Measurements from ENCODE around the gene NKD1. TPM values are rescaled to one million over a fixed set of nuclear protein-coding genes. Genes with fewer than 3 reads are reported as not detected.
A peak's percentile ranks its signal among the peaks of the same experiment; 100 is the strongest.
"Not testable (repeated sequence)": the region's sequence is repeated elsewhere in the genome, so short reads cannot be mapped to it uniquely, and the experiment has no call there.

Gene NKD1
- polyA plus RNA-seq, 3 donors = 0.01 TPM; not detected in 2

- WGBS (ENCODE audit: insufficient coverage) = no CpG with 5 or more reads among the region's 3 CpGs
Measured at GRCh38 chr16:50576403-50577113, 28.4 kb downstream of the NKD1 start.

GRCh38 chr16:50578137-50578536 lies 29.9 kb downstream of the NKD1 start:
- H3K4me2 ChIP-seq (replicated peaks; ENCODE audit: extremely low read depth, low read length, poor library complexity, severe bottlenecking) = no peak overlapping the region
- TF ChIP-seq CTCF (IDR thresholded peaks at IDR 0.05) = no peak
- no peaks in the 10 kb centered on the region for H3K79me2 ChIP-seq (ENCODE audit: insufficient read depth, low read length)
- H3K9me3 ChIP-seq (replicated peaks in 1 of 2; ENCODE audit: control insufficient read depth in 1 of 2, insufficient read depth in 1 of 2, low read length in 2 of 2) = no peaks in the 10 kb centered on the region
- Mint-ChIP-seq H3K36me3 (no peaks in the 10 kb centered on the region), H3K4me3 (no peak overlapping the region), H3K27ac (no peak overlapping the region), H3K27me3 (ENCODE audit: low read depth in 3 of 3) (no peaks in the 10 kb centered on the region), H3K9me3 (peaks cover 0 to 6% (median 2%) of the 10 kb centered on the region in 7 donors), H3K4me1 (peaks cover 2% of the 10 kb centered on the region)
- peak in 1 of 3 donors; percentile 9 for DNase-seq
- intact Hi-C loops (cut with micrococcal nuclease) = no loop called here
- H3K27me3 ChIP-seq (ENCODE audit: control insufficient read depth in 2 of 2, insufficient read depth in 2 of 2, low read length in 2 of 2) = no peaks in the 10 kb centered on the region
- H3K4me1 ChIP-seq (ENCODE audit: control insufficient read depth in 1 of 2, insufficient read depth in 2 of 2, low read length in 2 of 2) = no peaks in the 10 kb centered on the region
- no peaks in the 10 kb centered on the region for H4K20me1 ChIP-seq (ENCODE audit: insufficient read depth, low read length)
- H3K9ac ChIP-seq (ENCODE audit: insufficient read depth, low read length, poor library complexity, severe bottlenecking) = no peak overlapping the region
- no peak overlapping the region for H2AFZ ChIP-seq (ENCODE audit: insufficient read depth, low read depth, low read length, poor library complexity, severe bottlenecking)
- no peaks in the 10 kb centered on the region for H3K36me3 ChIP-seq (replicated peaks in 1 of 2; ENCODE audit: control insufficient read depth in 1 of 2, insufficient read depth in 2 of 2, low read length in 2 of 2)
- H3K4me3 ChIP-seq (replicated peaks in 1 of 3; ENCODE audit: low read depth in 2 of 3, low read length in 3 of 3) = no peak overlapping the region
- WGBS (ENCODE audit: insufficient coverage) = 100% methylated on average over 1 of the region's 2 CpGs
- H3K27ac ChIP-seq (ENCODE audit: low read depth in 1 of 2, low read length in 2 of 2) = no peak overlapping the region

More at GRCh38 chr16:50576403-50577113, 28.4 kb downstream of the NKD1 start:
- Histone ChIP-seq H3K27me3 (ENCODE audit: control insufficient read depth in 2 of 2, insufficient read depth in 2 of 2, low read length in 2 of 2) (no peaks in the 10 kb centered on the region), H3K36me3 (replicated peaks in 1 of 2; ENCODE audit: control insufficient read depth in 1 of 2, insufficient read depth in 2 of 2, low read length in 2 of 2) (no peaks in the 10 kb centered on the region), H3K4me3 (replicated peaks in 1 of 3; ENCODE audit: low read depth in 2 of 3, low read length in 3 of 3) (no peak overlapping the region), H3K4me2 (replicated peaks; ENCODE audit: extremely low read depth, low read length, poor library complexity, severe bottlenecking) (no peak overlapping the region), H3K4me1 (ENCODE audit: control insufficient read depth in 1 of 2, insufficient read depth in 2 of 2, low read length in 2 of 2) (no peaks in the 10 kb centered on the region), H3K79me2 (ENCODE audit: insufficient read depth, low read length) (no peaks in the 10 kb centered on the region), H3K9me3 (replicated peaks in 1 of 2; ENCODE audit: control insufficient read depth in 1 of 2, insufficient read depth in 1 of 2, low read length in 2 of 2) (no peaks in the 10 kb centered on the region), H3K9ac (ENCODE audit: insufficient read depth, low read length, poor library complexity, severe bottlenecking) (no peak overlapping the region), H4K20me1 (ENCODE audit: insufficient read depth, low read length) (no peaks in the 10 kb centered on the region), H3K27ac (ENCODE audit: low read depth in 1 of 2, low read length in 2 of 2) (no peak overlapping the region), H2AFZ (ENCODE audit: insufficient read depth, low read depth, low read length, poor library complexity, severe bottlenecking) (no peak overlapping the region)
- intact Hi-C loops (cut with micrococcal nuclease) = no loop called here
- H3K27me3 Mint-ChIP-seq (ENCODE audit: low read depth in 3 of 3) = peaks cover under 1 to 3% (median under 1%) of the 10 kb centered on the region in 3 donors
- peaks cover 0 to 6% (median 2%) of the 10 kb centered on the region in 7 donors for H3K9me3 Mint-ChIP-seq
- H3K36me3 Mint-ChIP-seq = no peaks in the 10 kb centered on the region
- no peak overlapping the region for H3K27ac Mint-ChIP-seq
- no peak overlapping the region for H3K4me3 Mint-ChIP-seq
- no peak for DNase-seq
- peaks cover 2% of the 10 kb centered on the region for H3K4me1 Mint-ChIP-seq
- no peak for TF ChIP-seq CTCF (IDR thresholded peaks at IDR 0.05)

GRCh38 chr16:50579373-50579772 lies 31.2 kb downstream of the NKD1 start:
- H3K27ac ChIP-seq (ENCODE audit: low read depth in 1 of 2, low read length in 2 of 2); H3K4me3 Mint-ChIP-seq; H3K27ac Mint-ChIP-seq; H3K4me1 ChIP-seq (ENCODE audit: control insufficient read depth in 1 of 2, insufficient read depth in 2 of 2, low read length in 2 of 2); H3K36me3 ChIP-seq (replicated peaks in 1 of 2; ENCODE audit: control insufficient read depth in 1 of 2, insufficient read depth in 2 of 2, low read length in 2 of 2); H2AFZ ChIP-seq (ENCODE audit: insufficient read depth, low read depth, low read length, poor library complexity, severe bottlenecking); DNase-seq; H4K20me1 ChIP-seq (ENCODE audit: insufficient read depth, low read length); intact Hi-C loops (cut with micrococcal nuclease); H3K79me2 ChIP-seq (ENCODE audit: insufficient read depth, low read length); H3K9ac ChIP-seq (ENCODE audit: insufficient read depth, low read length, poor library complexity, severe bottlenecking); H3K4me3 ChIP-seq (replicated peaks in 1 of 3; ENCODE audit: low read depth in 2 of 3, low read length in 3 of 3); H3K36me3 Mint-ChIP-seq; H3K4me1 Mint-ChIP-seq; H3K27me3 ChIP-seq (ENCODE audit: control insufficient read depth in 2 of 2, insufficient read depth in 2 of 2, low read length in 2 of 2); H3K9me3 ChIP-seq (replicated peaks in 1 of 2; ENCODE audit: control insufficient read depth in 1 of 2, insufficient read depth in 1 of 2, low read length in 2 of 2); H3K4me2 ChIP-seq (replicated peaks; ENCODE audit: extremely low read depth, low read length, poor library complexity, severe bottlenecking); H3K27me3 Mint-ChIP-seq (ENCODE audit: low read depth in 3 of 3); H3K9me3 Mint-ChIP-seq: not testable (repeated sequence)
- WGBS (ENCODE audit: insufficient coverage) = 99% methylated on average over 23 of the region's 32 CpGs
